ENCODE measurements around the gene PAGR1. TPM values are rescaled to one million over a fixed set of nuclear protein-coding genes. Genes with fewer than 3 reads are reported as not detected.
"Not testable (repeated sequence)": the region's sequence is repeated elsewhere in the genome, so short reads cannot be mapped to it uniquely, and the experiment has no call there.

PAGR1 gene
- total RNA-seq, 1 donor from 2014 or later, result 12.9 TPM

DNA sequence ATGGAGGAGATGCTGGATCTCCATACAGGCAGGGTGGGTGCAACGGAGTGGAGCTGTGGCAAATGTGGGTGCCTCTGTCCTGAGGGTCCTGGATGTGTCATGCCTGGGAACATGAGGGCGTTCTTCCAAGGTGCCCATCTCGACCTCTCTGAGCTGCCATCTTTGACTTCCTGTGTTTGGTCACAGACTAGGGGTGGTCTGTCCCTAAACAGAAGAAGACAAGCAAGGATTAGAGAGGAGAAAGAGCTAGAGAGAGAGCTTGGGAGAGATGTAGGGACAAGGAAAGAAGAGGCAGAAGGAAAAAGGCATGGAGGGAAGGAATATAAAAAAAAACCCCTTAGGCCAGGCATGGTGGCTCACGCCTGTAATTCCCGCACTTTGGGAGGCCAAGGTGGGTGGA, 41.2 kb upstream of the PAGR1 start:
- intact Hi-C loops (cut with micrococcal nuclease), result no loop called here
- Histone ChIP-seq H3K4me1 (no peaks in the 10 kb centered on the region), H3K4me3 (no peak overlapping the region), H3K27me3 (ENCODE audit: low read depth) (peaks cover 22% of the 10 kb centered on the region), H3K27ac (replicated peaks) (no peak overlapping the region), H3K9me3 (replicated peaks) (no peaks in the 10 kb centered on the region), H3K36me3 (no peaks in the 10 kb centered on the region)
- no peak for DNase-seq
- TF ChIP-seq CTCF (IDR thresholded peaks at IDR 0.05; ENCODE audit: borderline replicate concordance), result no peak

GRCh38 chr16:29775742-29776408, 40.1 kb upstream of the PAGR1 start:
- peaks cover 28% of the 10 kb centered on the region for H3K27me3 ChIP-seq (ENCODE audit: low read depth)
- H3K27ac ChIP-seq (replicated peaks), result no peak overlapping the region
- intact Hi-C loops (cut with micrococcal nuclease), result no loop called here
- no peak for TF ChIP-seq CTCF (IDR thresholded peaks at IDR 0.05; ENCODE audit: borderline replicate concordance)
- H3K36me3 ChIP-seq, result no peaks in the 10 kb centered on the region
- H3K4me3 ChIP-seq, result no peak overlapping the region
- H3K9me3 ChIP-seq (replicated peaks), result no peaks in the 10 kb centered on the region
- no peaks in the 10 kb centered on the region for H3K4me1 ChIP-seq
- DNase-seq, result no peak

DNA sequence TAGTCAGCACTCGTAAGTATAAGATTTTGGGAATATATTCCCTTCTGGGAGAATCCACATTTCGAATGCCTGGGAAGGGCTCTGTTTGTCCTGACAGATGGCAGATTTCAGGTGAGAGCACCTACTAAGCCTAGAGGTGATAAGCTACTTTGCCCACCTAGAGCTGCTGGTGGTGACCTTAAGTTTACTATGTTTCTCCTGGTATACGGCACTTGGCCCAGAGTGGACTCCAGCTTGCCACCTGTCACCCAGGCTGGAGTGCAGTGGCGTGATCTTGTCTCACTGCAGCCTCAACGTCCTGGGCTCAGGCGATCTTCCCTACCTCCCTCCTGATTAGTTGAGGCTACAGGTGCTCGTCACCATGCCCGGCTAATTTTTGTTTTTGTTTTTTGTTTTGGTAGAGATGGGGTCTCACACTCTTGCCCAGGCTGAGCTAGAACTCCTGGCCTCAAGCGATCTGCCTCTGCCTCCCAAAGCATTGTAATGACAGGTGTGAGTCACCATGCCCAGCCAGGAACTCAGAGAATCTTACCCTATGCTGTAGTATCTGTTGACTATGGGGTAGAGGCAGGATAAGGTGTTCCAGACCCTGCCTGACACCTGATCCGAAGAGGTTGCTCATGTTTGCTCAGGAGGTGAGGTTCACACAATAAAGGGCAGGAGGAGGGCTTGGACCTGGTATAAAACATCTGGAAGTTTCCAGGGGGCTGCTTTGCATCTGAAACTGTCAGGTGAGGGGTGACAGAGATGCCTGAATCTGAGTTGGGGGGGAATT, 38.2 kb upstream of the PAGR1 start, which contains the start of gene ZG16:
Gene ZG16 (plus strand): TSS at position 681 of the 775 bp plus-strand sequence. CDS start 1,011 bp downstream, outside the sequence.
- intact Hi-C loops (cut with micrococcal nuclease), result no loop called here
- H3K4me3 ChIP-seq, result no peak within 1 kb of the TSS
- no peaks in the 10 kb centered on the region for H3K9me3 ChIP-seq (replicated peaks)
- no peaks in the 10 kb centered on the region for H3K4me1 ChIP-seq
- H3K27me3 ChIP-seq (ENCODE audit: low read depth), result peaks cover 28% of the 10 kb centered on the region
- no peak for DNase-seq
- H3K27ac ChIP-seq (replicated peaks), result no peak within 1 kb of the TSS
- TF ChIP-seq CTCF (IDR thresholded peaks at IDR 0.05; ENCODE audit: borderline replicate concordance), result no peak
- no peaks in the 10 kb centered on the region for H3K36me3 ChIP-seq

DNA sequence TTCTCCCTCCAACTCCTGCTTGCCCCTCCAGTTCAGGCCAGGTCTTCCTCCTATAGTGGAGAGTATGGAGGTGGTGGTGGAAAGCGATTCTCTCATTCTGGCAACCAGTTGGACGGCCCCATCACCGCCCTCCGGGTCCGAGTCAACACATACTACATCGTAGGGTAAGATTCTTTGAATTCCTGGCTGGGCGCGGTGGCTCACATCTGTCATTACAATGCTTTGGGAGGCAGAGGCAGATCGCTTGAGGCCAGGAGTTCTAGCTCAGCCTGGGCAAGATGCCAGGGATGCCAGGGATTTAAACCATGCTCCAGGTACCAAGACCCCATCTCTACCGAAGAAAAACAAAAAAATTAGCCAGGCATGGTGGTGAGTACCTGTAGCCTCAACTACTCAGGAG, 36.5 kb upstream of the PAGR1 start:
- no peak for DNase-seq
- H3K4me1 ChIP-seq, result no peaks in the 10 kb centered on the region
- TF ChIP-seq CTCF (IDR thresholded peaks at IDR 0.05; ENCODE audit: borderline replicate concordance), result no peak
- intact Hi-C loops (cut with micrococcal nuclease), result no loop called here
- no peak overlapping the region for H3K27ac ChIP-seq (replicated peaks)
- no peak overlapping the region for H3K4me3 ChIP-seq
- no peaks in the 10 kb centered on the region for H3K36me3 ChIP-seq
- peaks cover 28% of the 10 kb centered on the region for H3K27me3 ChIP-seq (ENCODE audit: low read depth)
- H3K9me3 ChIP-seq (replicated peaks), result no peaks in the 10 kb centered on the region

- DNase-seq; H3K36me3 ChIP-seq; H3K4me3 ChIP-seq; H3K27ac ChIP-seq (replicated peaks); intact Hi-C loops (cut with micrococcal nuclease); H3K9me3 ChIP-seq (replicated peaks): not testable (repeated sequence)
- peaks cover 11% of the 10 kb centered on the region for H3K4me1 ChIP-seq
- peaks cover 20% of the 10 kb centered on the region for H3K27me3 ChIP-seq (ENCODE audit: low read depth)
These were observed 32.6 kb upstream of the PAGR1 start for GRCh38 chr16:29783094-29783953.
